Measurements from ENCODE around the gene TRIM15.

The TRIM15 gene

DNA sequence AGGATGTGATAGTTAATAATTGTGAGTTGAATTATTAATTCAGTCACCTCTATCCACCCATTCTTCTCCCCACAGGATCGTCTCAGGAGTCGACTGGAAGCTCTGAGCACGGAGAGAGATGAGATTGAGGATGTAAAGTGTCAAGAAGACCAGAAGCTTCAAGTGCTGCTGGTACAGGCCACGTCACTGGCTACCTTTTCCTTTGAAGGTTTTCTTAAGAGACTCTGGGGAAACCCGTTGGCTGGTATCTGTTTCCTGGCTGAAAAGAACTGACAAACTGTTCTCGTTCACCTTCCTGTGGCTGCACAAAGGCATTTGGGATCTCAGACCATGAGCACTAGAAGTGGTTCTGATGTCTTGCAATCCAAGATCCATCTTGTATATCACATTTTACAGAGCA is 3.8 kb downstream of the TRIM15 start:
- 84% methylated on average over 6 of the region's 6 CpGs for WGBS
- H3K36me3 ChIP-seq (ENCODE audit: insufficient read depth, low read length) = no peaks in the 10 kb centered on the region
- no peak overlapping the region for H3K27ac ChIP-seq (ENCODE audit: low read depth, low read length)
- H3K27me3 ChIP-seq (ENCODE audit: insufficient read depth, low read length) = peaks cover 40% of the 10 kb centered on the region
- H3K4me3 ChIP-seq (ENCODE audit: low read length) = no peak overlapping the region
- H3K4me1 ChIP-seq (ENCODE audit: insufficient read depth, low read length) = 0 out of 2 replicates have a peak, but pooled peaks cover 3% of the 10 kb centered on the region
- no peak overlapping the region for H3K9ac ChIP-seq (ENCODE audit: low read depth, low read length)
- no peaks in the 10 kb centered on the region for H3K9me3 ChIP-seq (ENCODE audit: insufficient read depth, low read depth, low read length)

DNA sequence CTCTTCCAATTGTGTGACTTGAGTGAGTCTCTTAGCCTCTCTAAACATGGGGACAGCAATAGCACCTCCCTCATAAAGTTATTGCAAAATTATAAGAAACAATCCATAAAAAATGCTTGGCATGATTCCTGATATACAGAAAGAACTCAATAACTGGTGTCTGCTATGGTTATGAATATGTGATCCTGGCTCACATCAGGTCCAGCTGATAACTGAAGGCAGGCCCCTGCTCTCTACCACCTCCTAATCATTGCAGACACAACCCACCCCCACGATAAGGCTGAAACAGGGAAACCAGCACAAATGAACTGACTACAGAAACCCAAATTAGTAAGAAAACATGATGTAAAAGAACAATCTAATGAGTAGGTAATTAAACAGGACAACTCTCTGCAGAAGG is 5.4 kb downstream of the TRIM15 start:
- no peaks in the 10 kb centered on the region for H3K36me3 ChIP-seq (ENCODE audit: insufficient read depth, low read length)
- H3K4me1 ChIP-seq (ENCODE audit: insufficient read depth, low read length) = peaks cover 3% of the 10 kb centered on the region; the same call in 1 of the 2 replicates
- no peak overlapping the region for H3K27ac ChIP-seq (ENCODE audit: low read depth, low read length)
- peaks cover 54% of the 10 kb centered on the region for H3K27me3 ChIP-seq (ENCODE audit: insufficient read depth, low read length)
- H3K9ac ChIP-seq (ENCODE audit: low read depth, low read length) = no peak overlapping the region
- H3K4me3 ChIP-seq (ENCODE audit: low read length) = no peak overlapping the region
- WGBS = 80% methylated on average over 1 of the region's 1 CpG
- H3K9me3 ChIP-seq (ENCODE audit: insufficient read depth, low read depth, low read length) = no peaks in the 10 kb centered on the region

DNA sequence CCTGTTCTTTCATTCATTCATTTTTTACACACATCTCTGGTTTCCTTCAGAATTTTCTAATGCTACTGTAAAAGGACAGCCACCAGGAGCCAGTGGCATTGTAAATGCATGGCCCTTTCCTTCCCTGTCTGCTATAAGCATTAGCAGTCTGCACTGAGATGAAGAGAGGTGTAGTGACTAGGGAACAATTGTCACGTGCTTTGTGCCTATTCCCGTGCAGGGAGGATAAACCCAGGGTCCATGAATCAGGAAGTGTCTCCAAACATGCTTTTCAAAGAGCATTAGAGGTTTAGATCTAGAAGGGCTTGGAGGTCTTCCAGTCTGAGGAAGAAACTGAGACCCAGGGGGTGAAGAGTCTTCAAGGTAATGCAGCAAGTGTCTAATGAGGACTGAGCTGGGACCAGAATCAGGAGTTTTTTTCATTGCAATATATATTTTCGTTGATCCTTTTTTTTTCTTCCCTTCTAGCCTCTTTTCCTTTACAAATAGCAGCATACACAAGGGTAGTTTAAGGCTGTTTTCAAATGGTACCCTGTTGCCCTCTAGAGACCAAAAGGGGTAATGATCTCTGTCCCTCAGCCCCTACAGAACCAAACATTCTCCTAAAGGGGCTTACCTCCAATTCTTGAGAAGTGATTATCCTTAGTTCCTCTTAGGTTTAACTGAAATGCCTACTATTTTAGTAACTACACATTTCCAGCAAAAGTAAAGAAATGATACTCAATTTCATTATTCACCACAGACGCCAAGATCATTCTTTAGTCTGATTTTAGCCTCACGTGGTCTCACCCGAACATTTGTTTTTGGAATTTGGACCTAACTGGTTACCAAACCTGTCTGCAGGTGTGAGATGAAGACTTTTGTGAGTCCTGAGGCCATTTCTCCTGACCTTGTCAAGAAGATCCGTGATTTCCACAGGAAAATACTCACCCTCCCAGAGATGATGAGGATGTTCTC is 6.6 kb downstream of the TRIM15 start:
- H3K4me1 ChIP-seq (ENCODE audit: insufficient read depth, low read length) = peaks cover 3% of the 10 kb centered on the region; the same call in 1 of the 2 replicates
- H3K27me3 ChIP-seq (ENCODE audit: insufficient read depth, low read length) = peaks cover 62% of the 10 kb centered on the region
- no peaks in the 10 kb centered on the region for H3K9me3 ChIP-seq (ENCODE audit: insufficient read depth, low read depth, low read length)
- WGBS = 49% methylated on average over 5 of the region's 7 CpGs
- no peak overlapping the region for H3K9ac ChIP-seq (ENCODE audit: low read depth, low read length)
- H3K36me3 ChIP-seq (ENCODE audit: insufficient read depth, low read length) = no peaks in the 10 kb centered on the region
- no peak overlapping the region for H3K27ac ChIP-seq (ENCODE audit: low read depth, low read length)
- no peak overlapping the region for H3K4me3 ChIP-seq (ENCODE audit: low read length)

DNA sequence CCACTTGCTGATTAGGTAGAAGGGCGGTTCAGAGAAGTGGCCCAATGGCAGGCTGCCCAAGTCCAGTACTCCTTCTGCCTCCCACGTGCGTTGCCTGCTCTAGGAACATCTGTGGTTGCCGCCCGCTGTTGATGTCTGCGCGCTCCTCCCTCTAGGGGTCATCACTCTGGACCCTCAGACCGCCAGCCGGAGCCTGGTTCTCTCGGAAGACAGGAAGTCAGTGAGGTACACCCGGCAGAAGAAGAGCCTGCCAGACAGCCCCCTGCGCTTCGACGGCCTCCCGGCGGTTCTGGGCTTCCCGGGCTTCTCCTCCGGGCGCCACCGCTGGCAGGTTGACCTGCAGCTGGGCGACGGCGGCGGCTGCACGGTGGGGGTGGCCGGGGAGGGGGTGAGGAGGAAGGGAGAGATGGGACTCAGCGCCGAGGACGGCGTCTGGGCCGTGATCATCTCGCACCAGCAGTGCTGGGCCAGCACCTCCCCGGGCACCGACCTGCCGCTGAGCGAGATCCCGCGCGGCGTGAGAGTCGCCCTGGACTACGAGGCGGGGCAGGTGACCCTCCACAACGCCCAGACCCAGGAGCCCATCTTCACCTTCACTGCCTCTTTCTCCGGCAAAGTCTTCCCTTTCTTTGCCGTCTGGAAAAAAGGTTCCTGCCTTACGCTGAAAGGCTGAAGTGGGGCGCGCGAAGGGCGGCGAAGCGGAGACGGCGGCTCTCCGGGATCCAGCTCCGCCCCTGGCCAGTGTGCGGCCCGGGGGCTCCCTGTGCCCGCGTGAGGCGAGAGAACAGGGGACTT is 8.5 kb downstream of the TRIM15 start:
- peak overlapping the region; percentile 51 for H3K4me3 ChIP-seq (ENCODE audit: low read length)
- H3K36me3 ChIP-seq (ENCODE audit: insufficient read depth, low read length) = no peaks in the 10 kb centered on the region
- no peak overlapping the region for H3K9ac ChIP-seq (ENCODE audit: low read depth, low read length)
- no peak overlapping the region for H3K27ac ChIP-seq (ENCODE audit: low read depth, low read length)
- WGBS = 52% methylated on average over 62 of the region's 62 CpGs
- H3K9me3 ChIP-seq (ENCODE audit: insufficient read depth, low read depth, low read length) = no peaks in the 10 kb centered on the region
- H3K4me1 ChIP-seq (ENCODE audit: insufficient read depth, low read length) = peaks cover 3% of the 10 kb centered on the region; the same call in 1 of the 2 replicates
- peaks cover 64% of the 10 kb centered on the region for H3K27me3 ChIP-seq (ENCODE audit: insufficient read depth, low read length)

DNA sequence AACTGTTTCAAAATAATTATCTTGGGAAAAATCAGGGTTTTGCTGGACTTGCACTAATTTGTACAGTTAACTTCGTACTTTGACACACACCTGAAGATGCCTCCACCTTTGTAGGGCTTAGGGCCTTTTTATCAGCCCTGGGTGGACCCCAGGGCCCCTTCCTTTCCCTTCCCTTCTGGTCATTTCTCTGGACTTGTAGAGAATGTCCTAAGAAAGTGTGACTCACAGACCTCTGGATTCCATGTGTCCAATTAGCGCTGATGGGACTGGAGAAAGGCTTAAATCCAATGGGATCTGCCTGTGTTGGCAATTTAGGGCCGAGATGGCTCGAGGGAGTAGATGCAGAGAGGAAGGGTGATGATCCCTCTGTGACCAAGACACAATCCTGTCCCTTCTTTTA is 9.3 kb downstream of the TRIM15 start:
- Histone ChIP-seq H3K27me3 (ENCODE audit: insufficient read depth, low read length) (peaks cover 66% of the 10 kb centered on the region), H3K9ac (ENCODE audit: low read depth, low read length) (no peak overlapping the region), H3K4me1 (ENCODE audit: insufficient read depth, low read length) (peaks cover 3% of the 10 kb centered on the region; the same call in 1 of the 2 replicates), H3K9me3 (ENCODE audit: insufficient read depth, low read depth, low read length) (no peaks in the 10 kb centered on the region), H3K36me3 (ENCODE audit: insufficient read depth, low read length) (no peaks in the 10 kb centered on the region), H3K4me3 (ENCODE audit: low read length) (peak overlapping the region; percentile 51), H3K27ac (ENCODE audit: low read depth, low read length) (no peak overlapping the region)
- WGBS = 89% methylated on average over 4 of the region's 4 CpGs

DNA sequence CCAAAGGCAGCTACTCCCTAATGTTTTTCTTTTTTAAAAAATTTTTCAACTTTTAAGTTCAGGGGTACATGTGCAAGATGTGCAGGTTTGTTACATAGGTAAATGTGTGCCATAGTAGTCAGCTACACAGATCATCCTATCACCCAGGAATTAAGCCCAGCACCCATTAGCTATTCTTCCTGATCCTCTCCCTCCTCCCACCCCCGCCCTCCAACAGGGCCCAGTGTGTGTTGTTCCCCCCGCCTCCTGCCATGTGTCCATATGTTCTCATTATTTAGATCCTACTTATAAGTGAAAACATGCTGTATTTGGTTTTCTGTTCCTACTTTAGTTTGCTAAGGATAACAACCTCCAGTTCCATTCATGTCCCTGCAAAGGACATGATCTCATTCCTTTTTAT is 12.4 kb downstream of the TRIM15 start:
- no peak overlapping the region for H3K4me3 ChIP-seq (ENCODE audit: low read length)
- H3K27me3 ChIP-seq (ENCODE audit: insufficient read depth, low read length) = peaks cover 51% of the 10 kb centered on the region
- no CpG with 5 or more reads among the region's 2 CpGs for WGBS
- H3K9me3 ChIP-seq (ENCODE audit: insufficient read depth, low read depth, low read length) = peaks cover 6% of the 10 kb centered on the region; the same call in 1 of the 2 replicates
- no peaks in the 10 kb centered on the region for H3K36me3 ChIP-seq (ENCODE audit: insufficient read depth, low read length)
- H3K4me1 ChIP-seq (ENCODE audit: insufficient read depth, low read length) = no peaks in the 10 kb centered on the region; the same call in 1 of the 2 replicates
- H3K27ac ChIP-seq (ENCODE audit: low read depth, low read length) = no peak overlapping the region
- no peak overlapping the region for H3K9ac ChIP-seq (ENCODE audit: low read depth, low read length)

DNA sequence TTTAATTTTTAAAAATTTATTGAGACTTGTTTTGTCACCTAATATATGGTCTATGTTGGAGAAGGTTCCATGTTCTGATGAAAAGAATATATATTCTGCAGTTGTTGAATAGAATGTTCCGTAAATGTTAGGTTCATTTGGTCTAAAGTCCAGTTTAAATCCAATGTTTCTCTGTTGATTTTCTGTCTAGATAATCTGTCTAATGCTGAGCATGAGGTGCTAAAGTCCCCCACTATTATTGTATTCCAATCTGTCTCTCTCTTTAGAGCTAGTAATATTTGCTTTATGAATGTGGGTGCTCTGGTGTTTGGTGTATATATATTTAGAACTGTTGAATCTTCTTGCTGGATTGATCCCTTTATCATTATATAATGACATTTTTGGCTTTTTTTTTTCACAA is 15.5 kb downstream of the TRIM15 start:
- 97% methylated on average over 1 of the region's 1 CpG for WGBS

DNA sequence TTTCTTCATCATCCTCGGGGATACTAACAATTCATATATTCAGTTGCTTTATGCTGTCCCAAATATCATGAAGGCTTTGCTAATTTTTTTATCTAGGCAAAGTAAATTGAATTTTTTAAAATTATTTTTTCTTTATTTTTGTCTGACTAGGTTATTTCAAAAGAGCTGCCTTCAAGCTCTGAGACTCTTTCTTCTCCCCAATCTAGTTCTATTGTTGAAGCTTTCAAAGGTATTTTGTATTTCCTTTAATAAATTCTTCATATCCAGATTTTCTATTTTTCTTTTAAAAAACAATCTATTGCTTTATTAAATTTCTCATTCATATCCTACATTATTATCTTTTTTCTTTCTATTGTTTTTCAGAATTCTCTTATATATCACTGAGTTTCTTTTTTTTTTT is 16.8 kb downstream of the TRIM15 start:
- Histone ChIP-seq H3K9me3 (ENCODE audit: insufficient read depth, low read depth, low read length) (peaks cover 6% of the 10 kb centered on the region; the same call in 1 of the 2 replicates), H3K4me1 (ENCODE audit: insufficient read depth, low read length) (no peaks in the 10 kb centered on the region), H3K27me3 (ENCODE audit: insufficient read depth, low read length) (peaks cover 15% of the 10 kb centered on the region), H3K36me3 (ENCODE audit: insufficient read depth, low read length) (peaks cover 6% of the 10 kb centered on the region; the same call in 1 of the 2 replicates), H3K9ac (ENCODE audit: low read depth, low read length) (no peak overlapping the region), H3K27ac (ENCODE audit: low read depth, low read length) (no peak overlapping the region), H3K4me3 (ENCODE audit: low read length) (no peak overlapping the region)
- no CpG with 5 or more reads among the region's 1 CpG for WGBS

More for the DNA sequence above, 15.5 kb downstream of the TRIM15 start:
- Histone ChIP-seq H3K27me3 (ENCODE audit: insufficient read depth, low read length) (peaks cover 22% of the 10 kb centered on the region), H3K36me3 (ENCODE audit: insufficient read depth, low read length) (no peaks in the 10 kb centered on the region), H3K27ac (ENCODE audit: low read depth, low read length) (no peak overlapping the region), H3K9ac (ENCODE audit: low read depth, low read length) (no peak overlapping the region), H3K4me1 (ENCODE audit: insufficient read depth, low read length) (no peaks in the 10 kb centered on the region), H3K4me3 (ENCODE audit: low read length) (no peak overlapping the region), H3K9me3 (ENCODE audit: insufficient read depth, low read depth, low read length) (peaks cover 6% of the 10 kb centered on the region; the same call in 1 of the 2 replicates)

DNA sequence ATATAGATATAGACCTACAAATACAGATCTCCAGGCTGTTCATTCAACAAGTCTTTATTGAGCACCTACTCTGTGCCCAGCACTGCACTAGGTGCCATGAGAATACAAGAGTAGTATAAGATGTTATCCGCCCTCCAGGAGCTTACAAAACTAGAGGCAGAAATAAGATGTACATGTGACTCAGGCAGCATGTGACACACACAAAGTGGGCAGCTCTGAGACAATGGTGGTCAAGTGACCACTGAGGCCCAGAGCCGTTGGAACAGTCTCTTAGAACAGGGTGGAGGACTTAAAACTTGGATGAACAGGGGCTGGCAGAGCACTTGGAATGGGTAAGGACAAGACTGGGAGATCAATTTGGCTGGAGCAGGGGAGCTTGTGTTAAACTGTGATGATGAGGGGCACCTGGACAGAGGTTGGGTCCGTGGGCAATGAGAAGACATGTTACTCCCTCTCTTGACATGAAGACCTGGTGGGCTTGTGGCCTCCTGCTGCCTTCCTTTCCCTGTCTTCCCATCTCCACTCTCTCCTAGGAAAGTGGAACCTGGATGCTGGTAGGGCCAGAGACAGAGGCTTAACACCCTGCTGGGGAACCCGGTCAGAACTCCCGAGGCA is 21.2 kb downstream of the TRIM15 start:
- H3K9ac ChIP-seq (ENCODE audit: low read depth, low read length) = no peak overlapping the region
- H3K4me1 ChIP-seq (ENCODE audit: insufficient read depth, low read length) = no peaks in the 10 kb centered on the region
- peaks cover 44% of the 10 kb centered on the region for H3K36me3 ChIP-seq (ENCODE audit: insufficient read depth, low read length)
- no peak overlapping the region for H3K27ac ChIP-seq (ENCODE audit: low read depth, low read length)
- no peaks in the 10 kb centered on the region for H3K27me3 ChIP-seq (ENCODE audit: insufficient read depth, low read length)
- no peak overlapping the region for H3K4me3 ChIP-seq (ENCODE audit: low read length)
- H3K9me3 ChIP-seq (ENCODE audit: insufficient read depth, low read depth, low read length) = peaks cover 6% of the 10 kb centered on the region; the same call in 1 of the 2 replicates
- WGBS = 94% methylated on average over 5 of the region's 5 CpGs

DNA sequence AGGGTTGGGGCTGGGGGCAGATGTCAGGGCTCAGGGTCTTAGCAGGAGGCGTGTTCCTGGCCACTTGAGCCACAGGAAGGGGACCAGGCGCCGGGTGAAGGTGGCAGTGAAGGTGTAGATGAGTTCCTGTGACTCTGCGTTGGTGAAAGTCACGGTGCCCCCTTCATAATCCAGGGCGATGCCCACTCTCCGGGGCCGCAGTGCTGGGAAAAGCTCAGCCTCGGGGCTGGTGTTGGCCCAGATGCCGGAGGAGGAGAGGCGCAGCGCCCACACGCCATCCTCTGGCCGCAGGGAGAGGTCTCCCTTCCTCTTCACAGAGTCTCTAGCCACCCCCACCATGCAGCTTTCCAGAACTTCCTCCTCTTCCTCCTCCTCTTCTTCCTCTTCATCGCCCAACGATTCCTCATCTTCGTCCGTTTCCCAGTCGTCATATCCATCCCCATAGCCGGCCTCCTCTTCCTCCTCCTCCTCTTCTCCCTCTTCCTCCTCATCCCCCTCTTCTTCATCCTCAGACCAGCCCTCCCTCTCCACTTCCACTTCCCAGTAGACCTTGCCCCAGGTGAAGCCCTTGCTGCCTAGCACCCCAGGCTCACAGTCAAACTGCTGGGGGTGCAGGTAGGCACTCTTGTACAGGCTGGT is 22.6 kb downstream of the TRIM15 start:
- Histone ChIP-seq H3K4me3 (ENCODE audit: low read length) (no peak overlapping the region), H3K9me3 (ENCODE audit: insufficient read depth, low read depth, low read length) (no peaks in the 10 kb centered on the region), H3K4me1 (ENCODE audit: insufficient read depth, low read length) (no peaks in the 10 kb centered on the region), H3K27ac (ENCODE audit: low read depth, low read length) (no peak overlapping the region), H3K9ac (ENCODE audit: low read depth, low read length) (no peak overlapping the region), H3K27me3 (ENCODE audit: insufficient read depth, low read length) (no peaks in the 10 kb centered on the region), H3K36me3 (ENCODE audit: insufficient read depth, low read length) (peaks cover 58% of the 10 kb centered on the region)
- 94% methylated on average over 20 of the region's 20 CpGs for WGBS

Measured in HUES64 (cell line).